Umbilical cord (tissue), 2 donors: ENCODE results near the gene LPO. TPM values are rescaled to one million over a fixed set of nuclear protein-coding genes. Genes with fewer than 3 reads are reported as not detected.

Experiments used
- DNase-seq: peaks from one replicate; pipeline ENCODE4 v3.0.0-alpha.2; 2015; ENCODE audit warnings: low spot score
- total RNA-seq: library from RNA; depleted of rRNA; stranded (reverse); fragments of >200 nt; gene quantifications from one replicate; pipeline ENCODE4 v1.2.3, GENCODE V29; 2014; ENCODE audit warnings: low replicate concordance; ENCODE audit not compliant: insufficient read depth

The LPO gene
- total RNA-seq, 1 donor from 2014 or later: 0.24 TPM

DNA sequence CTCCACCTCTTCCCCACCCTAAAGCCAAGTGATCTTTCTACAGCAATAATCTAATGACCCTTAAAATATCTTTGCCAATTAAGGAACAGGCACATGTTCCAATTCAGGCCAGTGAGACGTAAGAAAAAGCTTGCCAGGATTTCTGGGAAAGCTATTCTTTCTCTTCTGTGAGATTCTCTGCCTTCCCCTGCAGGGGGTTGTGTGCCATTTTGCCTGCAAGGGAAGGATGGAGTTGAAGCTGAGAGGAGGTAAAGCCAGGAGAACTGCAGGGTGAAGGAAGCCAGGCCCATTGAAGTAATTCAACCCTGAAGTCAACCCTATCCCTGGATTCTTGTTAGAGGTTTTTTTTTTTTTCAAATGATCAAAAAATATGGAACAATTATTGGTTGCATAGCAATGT lies 9.0 kb upstream of the LPO start:
- DNase-seq: no peak

GRCh38 chr17:58229881-58230280 lies 8.5 kb upstream of the LPO start:
- no peak for DNase-seq

- peak; percentile 79 for DNase-seq
These were observed 6.7 kb upstream of the LPO start for GRCh38 chr17:58231641-58232040.

DNA sequence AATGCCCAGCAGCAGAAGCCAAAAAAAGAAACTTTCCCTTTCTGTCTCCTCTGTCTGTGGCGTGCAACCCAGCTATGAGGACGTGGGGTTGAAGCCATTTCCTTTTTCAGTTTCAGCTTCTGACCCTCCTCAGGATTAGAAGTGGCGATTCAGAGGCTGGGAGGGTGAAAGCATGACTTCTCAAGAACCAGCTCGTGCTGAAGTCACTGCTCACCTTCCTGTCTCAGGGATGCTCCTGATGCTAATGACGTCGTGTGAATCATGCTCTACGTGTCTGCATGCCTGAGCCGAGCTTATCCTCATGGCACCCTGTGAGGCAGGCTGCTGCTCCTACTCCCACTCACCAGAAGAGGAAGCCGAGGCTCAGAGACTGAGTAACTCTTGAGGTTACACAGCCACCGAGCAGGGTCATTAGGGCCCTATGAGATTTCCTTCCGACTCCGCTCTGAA lies 5.7 kb upstream of the LPO start:
- peak; percentile 32 for DNase-seq

GRCh38 chr17:58233543-58233942 lies 4.8 kb upstream of the LPO start:
- DNase-seq: no peak

GRCh38 chr17:58234512-58234911 lies 3.9 kb upstream of the LPO start:
- DNase-seq: no peak

DNA sequence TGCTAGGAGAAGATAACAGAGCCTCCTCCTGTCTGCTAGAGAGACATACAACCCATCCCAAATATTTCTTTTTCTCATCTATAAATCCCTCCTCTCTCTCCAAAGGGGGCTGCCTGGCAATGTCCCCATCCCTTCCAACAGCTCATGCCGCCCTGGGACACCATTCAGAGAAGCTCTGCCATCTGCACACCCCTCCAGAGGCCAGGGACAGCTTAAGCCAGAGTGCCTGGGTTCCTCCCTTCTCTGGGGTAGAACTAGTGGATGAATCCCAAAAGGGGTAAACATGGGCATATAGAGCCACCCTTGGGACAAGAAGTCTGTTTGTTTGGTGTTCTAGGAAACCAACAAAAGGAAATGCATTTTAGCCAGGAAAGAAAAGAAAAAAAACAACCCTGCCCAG lies 2.6 kb upstream of the LPO start:
- no peak for DNase-seq

- no peak for DNase-seq
These were observed 2.0 kb upstream of the LPO start for GRCh38 chr17:58236394-58236793.

DNA sequence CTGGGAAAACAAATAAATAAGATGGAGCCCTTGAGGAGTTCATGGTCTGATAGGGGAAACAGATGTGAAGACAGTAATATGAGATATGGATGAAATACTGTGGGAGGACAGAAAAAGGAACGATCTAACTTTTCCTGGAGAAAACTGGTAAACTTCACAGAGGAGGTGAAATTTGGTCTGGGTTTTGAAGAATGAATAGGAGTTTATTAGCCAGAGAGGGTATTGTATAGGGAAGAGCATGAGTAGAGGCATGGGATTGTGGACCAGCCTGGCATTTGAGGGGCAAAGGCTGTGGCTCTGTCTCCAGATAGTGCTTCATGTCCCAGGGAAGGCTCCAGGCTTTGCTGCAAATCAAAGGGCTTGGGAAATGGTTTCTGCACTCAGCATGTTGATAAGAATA lies 1.6 kb downstream of the LPO start:
- no peak for DNase-seq

DNA sequence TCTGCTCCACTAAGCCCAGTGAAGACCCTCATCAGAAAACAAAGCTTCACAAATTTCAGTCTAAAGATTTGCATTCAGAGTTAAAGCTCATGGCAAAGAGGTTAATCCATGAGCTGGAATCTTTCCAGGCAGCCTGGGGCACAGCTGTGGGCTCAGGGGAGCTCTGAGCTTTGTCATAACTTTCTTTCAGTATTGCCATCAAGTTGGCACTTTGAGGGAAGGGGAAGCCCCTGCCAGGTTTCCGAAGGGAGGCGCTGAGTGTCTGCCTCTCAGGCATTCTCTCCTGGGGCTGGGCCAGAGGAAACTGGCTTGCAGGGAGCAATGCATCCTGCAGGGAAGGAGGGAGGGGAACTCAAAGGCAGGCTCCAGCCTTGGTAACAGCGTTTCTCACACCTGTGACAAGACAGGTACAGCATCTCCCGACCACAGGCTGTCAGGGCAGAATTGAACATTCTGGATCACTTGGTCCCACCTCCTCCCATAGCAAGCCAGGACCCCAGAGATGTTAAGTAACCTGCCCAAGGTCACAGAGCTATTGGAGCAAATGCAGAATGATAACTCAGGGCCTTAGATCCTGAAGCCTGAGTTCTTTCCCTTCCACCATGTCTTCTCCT lies 3.9 kb downstream of the LPO start:
- peak; percentile 42 for DNase-seq

DNA sequence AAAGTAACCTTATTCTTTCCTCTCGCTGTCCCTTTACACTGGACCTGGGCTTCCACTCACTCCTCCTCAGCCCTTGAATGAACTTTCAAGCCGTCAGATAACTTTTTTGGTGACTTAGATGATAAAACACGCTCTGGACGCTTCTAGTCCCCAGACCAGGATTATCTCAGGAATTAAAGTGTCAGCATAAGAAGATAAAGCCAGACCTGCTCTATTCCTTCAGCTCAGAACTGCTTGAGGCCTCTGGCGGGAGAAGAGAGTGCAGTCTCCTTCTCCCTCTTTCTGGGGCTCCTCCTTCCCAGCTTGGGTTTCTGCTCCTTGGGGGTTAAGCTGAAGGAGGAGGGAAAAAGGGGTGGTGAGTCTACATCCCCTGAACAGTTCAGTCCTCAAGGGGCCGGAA lies 6.6 kb downstream of the LPO start:
- peak; percentile 93 for DNase-seq

GRCh38 chr17:58245428-58246103 lies 7.2 kb downstream of the LPO start:
- no peak for DNase-seq

DNA sequence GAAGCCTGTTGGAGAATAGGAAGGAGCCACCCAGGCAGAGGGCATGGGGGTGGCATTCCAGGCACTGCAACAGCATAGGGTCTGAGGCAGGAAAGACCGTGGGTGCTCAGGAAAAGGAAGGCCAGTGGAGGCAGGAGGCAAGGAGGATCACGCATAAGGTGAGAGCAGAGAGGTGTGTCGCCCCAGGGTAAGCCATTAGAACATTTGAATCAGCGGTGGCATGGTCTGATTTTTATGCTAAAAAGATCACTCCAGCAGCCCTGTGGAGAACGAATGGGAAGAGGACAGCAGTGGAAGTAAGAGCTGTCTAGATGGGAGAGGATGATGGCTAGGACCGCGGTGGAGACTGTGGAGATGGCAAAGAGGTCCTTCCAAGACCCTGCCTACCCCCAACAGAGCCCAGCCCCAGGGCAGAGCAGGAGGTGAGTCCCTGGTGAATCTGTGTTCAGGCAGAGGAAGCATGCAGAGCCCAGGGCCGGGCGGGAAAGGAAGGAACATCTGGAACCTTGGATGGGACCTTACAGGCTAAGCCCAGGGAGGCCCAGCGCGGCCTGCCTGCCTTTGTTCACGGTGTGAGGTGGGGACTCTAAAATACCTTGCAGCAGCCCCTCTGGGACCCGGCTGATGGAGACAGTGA lies 7.8 kb downstream of the LPO start:
- DNase-seq: no peak

DNA sequence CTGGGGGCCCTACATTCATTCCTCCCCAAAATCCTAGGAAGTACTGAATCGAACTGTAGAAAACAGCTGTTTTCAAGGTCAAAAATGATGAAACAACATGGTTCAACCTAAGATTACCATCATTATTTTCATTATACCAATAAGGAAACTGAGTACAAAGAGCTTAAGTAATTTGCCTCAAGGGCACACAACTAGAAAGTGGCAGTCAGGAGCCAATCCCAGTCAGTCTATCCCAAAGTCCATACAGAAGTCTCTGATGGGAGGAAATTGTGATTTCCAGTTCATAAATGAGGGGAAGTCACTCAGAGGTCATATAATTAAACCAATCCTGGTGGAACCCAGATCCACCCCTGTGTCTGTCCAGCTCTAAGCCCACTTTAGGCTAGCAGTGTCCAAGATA lies 8.4 kb downstream of the LPO start:
- DNase-seq: no peak

- DNase-seq: no peak
These were observed 9.4 kb downstream of the LPO start for GRCh38 chr17:58247511-58248363.

GRCh38 chr17:58248955-58249269 lies 10.5 kb downstream of the LPO start:
- DNase-seq: no peak

GRCh38 chr17:58249270-58250133 lies 11.1 kb downstream of the LPO start:
- peak; percentile 63 for DNase-seq

DNA sequence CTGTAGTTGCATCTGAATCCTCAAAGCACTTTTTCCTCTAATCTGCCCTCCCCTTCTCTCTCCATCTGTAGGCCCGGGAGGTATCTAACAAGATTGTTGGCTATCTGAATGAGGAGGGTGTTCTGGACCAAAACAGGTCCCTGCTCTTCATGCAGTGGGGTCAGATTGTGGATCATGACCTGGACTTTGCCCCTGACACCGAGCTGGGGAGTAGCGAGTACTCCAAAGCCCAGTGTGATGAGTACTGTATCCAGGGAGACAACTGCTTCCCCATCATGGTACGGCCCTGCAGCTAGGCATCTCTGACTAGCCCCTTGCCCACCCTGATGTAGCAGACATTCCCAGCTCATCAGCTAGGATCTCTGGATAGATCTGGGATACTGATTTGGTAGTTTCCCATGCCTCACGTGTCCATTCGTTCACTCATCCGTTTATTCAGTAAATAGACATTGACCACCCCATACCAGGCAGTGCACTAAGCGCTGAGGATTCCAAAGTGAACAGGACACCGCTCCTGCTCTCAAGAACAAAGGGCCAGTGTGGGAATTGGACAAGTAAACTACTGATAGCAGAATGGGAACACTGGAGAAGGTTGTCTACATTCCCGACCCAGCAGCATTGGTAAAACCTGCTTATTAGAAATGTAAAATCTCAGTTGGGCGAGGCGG lies 12.1 kb downstream of the LPO start:
- DNase-seq: no peak

- DNase-seq: no peak
These were observed 13.8 kb downstream of the LPO start for GRCh38 chr17:58252141-58252540.

GRCh38 chr17:58253082-58253481 lies 14.7 kb downstream of the LPO start:
- no peak for DNase-seq

- DNase-seq: no peak
These were observed 16.4 kb downstream of the LPO start for GRCh38 chr17:58254803-58255202.
